ENCODE measurements around the gene DOCK10.

DOCK10 gene

GRCh38 chr2:225069966-225070365, 27.7 kb upstream of the DOCK10 start:
- CTCF ChIA-PET = no interaction called here
- POLR2A ChIA-PET (ENCODE audit: low non-redundant PET) = no interaction called here
- DNase-seq (ENCODE audit: low spot score) = no peak
- H3K27ac ChIP-seq = no peak overlapping the region
- TF ChIP-seq CTCF (conservative IDR thresholded peaks at IDR 0.05; ENCODE audit: low read depth) = no peak

- no peak overlapping the region for H3K27ac ChIP-seq
- no peak for TF ChIP-seq CTCF (conservative IDR thresholded peaks at IDR 0.05; ENCODE audit: low read depth)
- DNase-seq (ENCODE audit: low spot score) = no peak
- ChIA-PET POLR2A (ENCODE audit: low non-redundant PET) (no interaction called here), CTCF (no interaction called here)
These were observed 27.2 kb upstream of the DOCK10 start for GRCh38 chr2:225069477-225069876.

- no peak for DNase-seq (ENCODE audit: low spot score)
- ChIA-PET CTCF (no interaction called here), POLR2A (ENCODE audit: low non-redundant PET) (no interaction called here)
- H3K27ac ChIP-seq = no peak overlapping the region
- no peak for TF ChIP-seq CTCF (conservative IDR thresholded peaks at IDR 0.05; ENCODE audit: low read depth)
These were observed 23.6 kb upstream of the DOCK10 start for GRCh38 chr2:225065882-225066281.

GRCh38 chr2:225064928-225065327, 22.7 kb upstream of the DOCK10 start:
- ChIA-PET POLR2A (ENCODE audit: low non-redundant PET) (no interaction called here), CTCF (no interaction called here)
- TF ChIP-seq CTCF (conservative IDR thresholded peaks at IDR 0.05; ENCODE audit: low read depth) = no peak
- DNase-seq (ENCODE audit: low spot score) = no peak
- H3K27ac ChIP-seq = no peak overlapping the region

DNA sequence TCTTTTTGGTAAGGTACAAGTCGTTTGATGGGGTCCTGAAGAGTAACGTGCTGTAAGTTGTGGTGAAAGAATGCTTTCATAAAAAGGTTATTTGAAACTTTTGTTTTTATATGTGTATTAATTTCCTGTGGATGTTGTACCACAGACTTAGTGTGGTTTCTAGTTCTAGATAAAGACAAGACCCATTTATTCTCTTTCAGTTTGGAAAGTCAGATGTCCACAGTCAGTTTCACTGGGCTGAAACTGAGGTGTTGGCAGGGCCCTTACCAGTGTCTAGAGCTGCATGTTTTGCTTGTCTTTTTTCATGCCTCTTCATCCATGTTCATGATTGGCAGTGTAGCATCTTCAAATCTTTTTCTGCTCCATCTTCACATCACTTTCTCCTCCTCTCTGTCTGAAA, 22.1 kb upstream of the DOCK10 start:
- no peak for TF ChIP-seq CTCF (conservative IDR thresholded peaks at IDR 0.05; ENCODE audit: low read depth)
- ChIA-PET CTCF (no interaction called here), POLR2A (ENCODE audit: low non-redundant PET) (no interaction called here)

GRCh38 chr2:225056330-225057073, 14.2 kb upstream of the DOCK10 start:
- CTCF ChIA-PET = interaction anchor here (0.6 to 1.1 kb wide), 2 partner anchors 55 to 292 kb away, joined by 3 read pairs; no protein-coding TSS in a partner anchor
- POLR2A ChIA-PET (ENCODE audit: low non-redundant PET) = no interaction called here
- no peak for TF ChIP-seq CTCF (conservative IDR thresholded peaks at IDR 0.05; ENCODE audit: low read depth)
- DNase-seq (ENCODE audit: low spot score) = peak; percentile 25
- H3K27ac ChIP-seq = no peak overlapping the region

More for the DNA sequence above, 22.1 kb upstream of the DOCK10 start:
- H3K27ac ChIP-seq = no peak overlapping the region
- no peak for DNase-seq (ENCODE audit: low spot score)
